NB4 (cell line): ENCODE data around the gene PEX26.
"Not testable (repeated sequence)": the region's sequence is repeated elsewhere in the genome, so short reads cannot be mapped to it uniquely, and the experiment has no call there.

ENCODE experiments used
- DNase-seq: peaks from one replicate; pipeline ENCODE4 v3.0.0; 2010; ENCODE audit warnings: low read depth
- H3K4me3 ChIP-seq: one replicate; pipeline ENCODE4 v1.5.1; 2011; ENCODE audit warnings: mild to moderate bottlenecking, low read depth, low read length, moderate library complexity
- MAX ChIP-seq: IDR thresholded peaks from 2 replicates; pipeline ENCODE4 v1.6.1; 2011; ENCODE audit warnings: low read depth, low read length
- MYC ChIP-seq: IDR thresholded peaks from 2 replicates; pipeline ENCODE4 v1.6.1; 2011; ENCODE audit warnings: low read depth, low read length
- POLR2A ChIP-seq: IDR thresholded peaks from 2 replicates; pipeline ENCODE4 v1.6.1; 2011; ENCODE audit warnings: mild to moderate bottlenecking; ENCODE audit not compliant: insufficient read length; ENCODE audit errors: extremely low read depth
- TF ChIP-seq, protein P1 (sequence below): IDR thresholded peaks from one replicate; pipeline ENCODE4 v1.5.1; 2012; ENCODE audit warnings: low read depth, low read length

Gene PEX26

GRCh38 chr22:18044548-18045271 is 33.1 kb upstream of the PEX26 start:
- TF ChIP-seq, protein P1, sequence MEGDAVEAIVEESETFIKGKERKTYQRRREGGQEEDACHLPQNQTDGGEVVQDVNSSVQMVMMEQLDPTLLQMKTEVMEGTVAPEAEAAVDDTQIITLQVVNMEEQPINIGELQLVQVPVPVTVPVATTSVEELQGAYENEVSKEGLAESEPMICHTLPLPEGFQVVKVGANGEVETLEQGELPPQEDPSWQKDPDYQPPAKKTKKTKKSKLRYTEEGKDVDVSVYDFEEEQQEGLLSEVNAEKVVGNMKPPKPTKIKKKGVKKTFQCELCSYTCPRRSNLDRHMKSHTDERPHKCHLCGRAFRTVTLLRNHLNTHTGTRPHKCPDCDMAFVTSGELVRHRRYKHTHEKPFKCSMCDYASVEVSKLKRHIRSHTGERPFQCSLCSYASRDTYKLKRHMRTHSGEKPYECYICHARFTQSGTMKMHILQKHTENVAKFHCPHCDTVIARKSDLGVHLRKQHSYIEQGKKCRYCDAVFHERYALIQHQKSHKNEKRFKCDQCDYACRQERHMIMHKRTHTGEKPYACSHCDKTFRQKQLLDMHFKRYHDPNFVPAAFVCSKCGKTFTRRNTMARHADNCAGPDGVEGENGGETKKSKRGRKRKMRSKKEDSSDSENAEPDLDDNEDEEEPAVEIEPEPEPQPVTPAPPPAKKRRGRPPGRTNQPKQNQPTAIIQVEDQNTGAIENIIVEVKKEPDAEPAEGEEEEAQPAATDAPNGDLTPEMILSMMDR: no peak
- no peak for TF ChIP-seq MAX
- H3K4me3 ChIP-seq: no peak overlapping the region
- DNase-seq: no peak

- H3K4me3 ChIP-seq: no peak overlapping the region
- no peak for TF ChIP-seq MYC
- no peak for DNase-seq
Measured at GRCh38 chr22:18045794-18046193, 32.0 kb upstream of the PEX26 start.

DNA sequence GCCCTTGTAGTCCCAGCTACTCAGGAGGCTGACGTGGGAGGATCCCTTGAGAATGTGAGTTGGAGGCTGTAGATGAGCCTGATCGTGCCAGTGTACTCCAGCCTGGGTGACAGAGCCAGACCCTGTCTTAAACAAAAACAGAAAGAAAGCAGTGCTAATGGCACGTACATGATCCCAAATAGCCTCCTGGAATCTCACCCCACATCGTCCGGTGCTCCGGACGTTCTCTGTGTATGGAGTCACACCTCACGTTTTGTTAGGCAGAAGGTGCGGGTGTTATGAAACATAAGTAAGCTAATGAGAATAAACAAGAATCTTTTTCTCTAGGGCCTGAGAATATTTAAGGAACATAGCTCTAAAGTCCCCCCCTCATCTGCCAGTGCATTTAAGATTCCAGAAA is 29.7 kb upstream of the PEX26 start:
- no peak overlapping the region for H3K4me3 ChIP-seq
- DNase-seq: no peak
- TF ChIP-seq MYC (no peak), MAX (no peak), POLR2A (no peak)
- TF ChIP-seq, protein P1: no peak

DNA sequence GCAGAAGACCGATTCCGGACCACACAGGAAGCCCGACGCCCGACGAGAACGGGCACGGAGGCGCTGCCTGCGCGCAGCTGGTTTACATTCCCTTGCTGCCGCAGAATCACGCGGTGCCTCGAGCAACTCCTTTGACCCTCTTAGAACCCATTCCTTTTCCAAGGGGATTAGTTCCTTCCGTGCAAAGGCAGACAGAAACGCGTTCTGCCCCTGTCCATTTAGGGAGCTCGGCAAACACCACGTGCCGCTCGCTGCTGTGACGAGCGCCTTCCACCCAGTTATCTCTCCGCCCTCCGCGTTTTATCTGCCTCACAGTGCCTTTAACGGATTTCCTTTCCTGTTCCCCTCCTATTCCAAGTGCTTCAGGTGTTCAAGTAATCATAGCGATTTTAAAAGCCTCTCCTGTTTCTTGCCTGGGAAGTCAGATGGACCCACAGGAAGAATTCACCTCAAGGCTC is 29.3 kb upstream of the PEX26 start:
- H3K4me3 ChIP-seq: no peak overlapping the region
- no peak for DNase-seq
- TF ChIP-seq MYC (no peak), POLR2A (no peak), MAX (no peak)
- TF ChIP-seq, protein P1: no peak

DNA sequence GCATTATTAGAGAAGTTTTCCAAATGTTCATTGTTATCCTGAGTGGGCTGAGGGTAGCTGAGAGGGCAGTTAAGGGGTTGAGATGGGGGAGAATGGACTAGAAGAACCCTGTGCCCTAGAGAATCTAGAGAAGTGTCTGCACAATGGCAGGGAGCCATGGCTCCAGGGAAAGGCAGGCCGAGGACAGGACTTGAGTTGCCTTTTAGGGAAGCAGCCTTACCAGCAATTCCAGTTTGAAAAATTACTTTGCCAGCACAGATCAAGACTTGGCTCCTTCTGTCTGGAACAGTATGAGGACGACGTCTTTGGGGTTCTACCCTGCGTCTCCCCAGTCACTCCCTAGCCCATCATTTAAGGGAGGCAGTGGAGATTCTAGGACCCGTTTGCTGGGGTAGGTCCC is 27.7 kb upstream of the PEX26 start:
- TF ChIP-seq MYC: no peak
- TF ChIP-seq, protein P1: no peak
- TF ChIP-seq MAX: no peak
- no peak for TF ChIP-seq POLR2A
- H3K4me3 ChIP-seq: no peak overlapping the region
- no peak for DNase-seq

GRCh38 chr22:18051113-18051512 is 26.7 kb upstream of the PEX26 start:
- not testable (repeated sequence) for DNase-seq, H3K4me3 ChIP-seq

GRCh38 chr22:18053216-18053946 is 24.4 kb upstream of the PEX26 start:
- DNase-seq: not testable (repeated sequence)

More at GRCh38 chr22:18053216-18053946, 24.4 kb upstream of the PEX26 start:
- not testable (repeated sequence) for H3K4me3 ChIP-seq
